Endothelial cell of umbilical vein (primary cell): ENCODE data around the gene MDFIC.

ENCODE experiments used
- CTCF ChIP-seq, 2 donors: IDR thresholded peaks; 1 replicate in 1 of 2; 2 replicates in 1 of 2; pipeline ENCODE4 v1.5.1; 2011; ENCODE audit warnings: low read length in 2 of 2, mild to moderate bottlenecking in 2 of 2, moderate library complexity in 2 of 2, control low read depth in 1 of 2, inconsistent platforms in 1 of 2, low read depth in 1 of 2; ENCODE audit not compliant: insufficient read depth in 1 of 2; ENCODE audit errors: extremely low read depth in 1 of 2
- EZH2 ChIP-seq: IDR thresholded peaks from 2 replicates; pipeline ENCODE4 v1.6.1; 2012; ENCODE audit warnings: borderline replicate concordance, low read depth, mild to moderate bottlenecking, moderate library complexity, low read length, inconsistent platforms; ENCODE audit not compliant: severe bottlenecking
- FOS ChIP-seq: IDR thresholded peaks from 2 replicates; pipeline ENCODE4 v1.6.1; 2011; ENCODE audit warnings: mild to moderate bottlenecking, low read length, moderate library complexity, borderline replicate concordance; ENCODE audit not compliant: insufficient read depth
- GATA2 ChIP-seq: IDR thresholded peaks from 2 replicates; pipeline ENCODE4 v1.7.0; 2011; ENCODE audit warnings: low read depth, mild to moderate bottlenecking, moderate library complexity, mixed read lengths, low read length; ENCODE audit not compliant: insufficient read length, insufficient read depth
- JUN ChIP-seq: IDR thresholded peaks from 2 replicates; pipeline ENCODE4 v1.6.1; 2011; ENCODE audit warnings: borderline replicate concordance, low read depth; ENCODE audit not compliant: insufficient read length, insufficient read depth
- MAX ChIP-seq: IDR thresholded peaks from 2 replicates; pipeline ENCODE4 v1.6.1; 2011; ENCODE audit not compliant: insufficient read depth, insufficient read length
- MYC ChIP-seq: IDR thresholded peaks from one replicate; pipeline ENCODE4 v1.6.1; 2011; ENCODE audit warnings: mild to moderate bottlenecking, low read depth, low read length
- POLR2A ChIP-seq: IDR thresholded peaks from 2 replicates; pipeline ENCODE4 v1.6.1; 2012; ENCODE audit warnings: low read depth, mild to moderate bottlenecking, control low read depth, low read length
- POLR2AphosphoS5 ChIP-seq: IDR thresholded peaks from 2 replicates; pipeline ENCODE4 v1.6.1; 2012; ENCODE audit warnings: low read depth, mild to moderate bottlenecking, control low read depth, low read length, moderate library complexity; ENCODE audit not compliant: insufficient read depth

GRCh38 chr7:114931656-114932011 lies 9.7 kb downstream of the MDFIC start:
- TF ChIP-seq CTCF (IDR thresholded peaks at IDR 0.05; ENCODE audit: extremely low read depth in 1 of 2, insufficient read depth in 1 of 2, low read depth in 1 of 2, low read length in 2 of 2) (no peak), POLR2AphosphoS5 (no peak), EZH2 (no peak), POLR2A (no peak), MYC (no peak), GATA2 (no peak), MAX (no peak), FOS (no peak), JUN (no peak)
